ELF-1 (cell line): ENCODE measurements around the gene C19orf47.
A peak's percentile ranks its signal among the peaks of the same experiment; 100 is the strongest.
"Not testable (repeated sequence)": the region's sequence is repeated elsewhere in the genome, so short reads cannot be mapped to it uniquely, and the experiment has no call there.

Experiments used
- DNase-seq: peaks from one replicate; pipeline ENCODE4 v3.0.0-alpha.2; 2016; ENCODE audit warnings: low read depth, low spot score

The C19orf47 gene

DNA sequence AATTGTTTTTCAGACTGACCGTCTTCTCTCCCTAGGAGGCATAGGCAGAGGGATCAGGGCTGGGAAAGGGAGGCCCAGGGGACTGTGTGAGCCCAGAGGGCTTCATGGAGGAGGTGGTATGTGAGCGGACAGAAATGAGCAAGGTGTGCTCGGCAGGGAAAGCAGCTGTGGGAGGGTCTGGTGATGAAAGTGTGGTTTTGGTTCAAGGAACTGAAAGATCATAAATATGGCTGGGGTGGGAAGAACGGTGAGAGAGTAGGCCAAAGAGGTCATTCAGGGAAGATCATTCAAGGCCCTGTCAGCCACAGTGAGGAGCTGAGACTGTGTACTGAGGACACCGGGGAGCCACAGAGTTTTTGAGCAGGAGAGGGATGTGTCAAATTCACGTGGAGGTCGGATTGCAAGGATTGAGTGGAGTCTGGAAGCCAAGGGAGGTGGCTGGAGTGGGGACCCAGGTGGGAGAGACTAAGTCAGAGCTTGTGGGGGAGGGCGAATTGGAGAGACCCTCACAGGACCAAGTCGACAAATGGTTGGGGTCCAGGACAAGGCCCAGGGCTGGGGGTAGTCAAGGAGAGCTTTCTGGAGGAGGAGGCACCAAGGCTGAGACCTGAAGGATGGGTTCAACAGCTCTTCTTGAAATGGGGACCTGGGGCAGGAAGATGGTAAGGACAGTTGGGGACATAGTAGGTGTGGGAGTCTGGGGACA is 7.9 kb upstream of the C19orf47 start:
- no peak for DNase-seq

DNA sequence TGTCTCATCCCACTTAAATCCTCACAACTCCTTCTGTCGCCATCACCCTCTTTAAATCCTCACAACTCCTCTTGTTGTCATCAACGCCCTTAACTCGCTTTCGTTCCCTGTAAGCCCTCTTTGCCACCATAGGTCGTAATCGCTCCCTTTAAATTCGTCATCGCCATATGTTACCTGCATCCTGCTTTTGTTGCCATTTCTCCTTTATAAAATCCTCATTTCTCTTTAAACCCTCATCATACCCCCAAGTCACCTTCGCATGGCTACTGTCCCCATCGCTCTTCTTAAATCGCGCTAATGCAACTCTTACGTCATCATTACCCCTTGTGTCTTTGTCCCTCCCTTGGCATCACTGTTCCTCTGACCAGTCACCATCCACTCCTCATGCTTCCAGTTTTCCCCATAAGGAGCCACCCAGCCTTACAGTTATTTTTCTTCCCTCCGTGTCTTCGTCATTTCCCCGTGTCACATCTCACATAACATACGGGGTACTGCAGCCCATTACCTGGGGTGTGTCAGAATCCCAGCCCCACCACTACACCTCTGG is 837 bp upstream of the C19orf47 start:
- DNase-seq = peak; percentile 43

DNA sequence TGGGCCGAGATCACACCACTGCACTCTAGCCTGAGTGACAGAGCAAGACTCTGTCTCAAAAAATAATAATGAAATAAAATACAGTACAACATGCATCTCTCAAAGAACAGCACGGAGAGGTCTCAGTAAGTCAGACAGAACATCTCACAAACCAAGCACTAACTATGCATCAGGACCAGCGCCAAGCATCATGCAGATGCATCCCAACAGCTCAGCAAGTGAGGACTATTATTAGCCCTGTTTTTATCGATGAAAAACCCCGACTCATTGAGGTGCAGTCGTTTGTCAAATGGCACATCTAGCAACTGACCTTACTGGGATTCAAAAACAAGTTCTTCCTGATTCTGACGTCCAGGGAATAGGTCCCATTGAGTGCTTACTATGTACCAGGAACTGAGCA is 3.8 kb downstream of the C19orf47 start:
- no peak for DNase-seq

GRCh38 chr19:40342644-40343311 is 5.4 kb downstream of the C19orf47 start:
- DNase-seq = no peak

- DNase-seq = peak; percentile 52
Observed at GRCh38 chr19:40341601-40342482, 6.4 kb downstream of the C19orf47 start.

DNA sequence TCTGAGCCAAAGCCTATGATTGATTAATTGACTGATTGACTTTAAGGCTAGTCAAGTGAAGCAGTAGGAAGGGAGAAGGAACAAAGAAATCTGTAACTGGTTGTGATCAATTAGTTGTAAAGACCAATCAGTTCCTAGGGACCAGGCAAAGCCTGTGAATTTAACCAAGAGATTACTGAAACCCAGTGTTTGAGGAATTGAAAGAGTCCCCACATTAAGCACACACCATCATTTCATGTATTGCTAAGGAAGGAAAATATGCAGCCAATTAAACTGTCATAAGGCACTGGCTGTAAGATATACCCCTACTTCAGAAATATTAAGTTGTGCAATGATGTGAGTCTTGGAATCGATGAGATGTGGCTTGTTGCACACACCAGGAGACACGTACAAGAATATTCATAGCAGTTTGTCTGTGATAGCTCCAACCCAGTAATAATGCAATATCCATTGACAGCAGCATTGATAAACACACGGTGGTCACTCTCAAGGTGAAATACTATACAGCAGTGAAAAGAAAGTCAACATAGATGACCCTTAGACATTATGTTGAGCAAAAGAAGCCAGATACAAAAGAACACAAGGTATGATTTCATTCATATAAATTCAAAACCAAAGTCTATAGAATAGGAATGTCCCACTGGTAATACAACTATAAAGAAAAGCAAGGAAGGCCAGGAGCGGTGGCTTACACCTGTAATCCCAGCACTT is 9.0 kb downstream of the C19orf47 start:
- DNase-seq = no peak

- no peak for DNase-seq
Observed at GRCh38 chr19:40337594-40337993, 10.6 kb downstream of the C19orf47 start.

DNA sequence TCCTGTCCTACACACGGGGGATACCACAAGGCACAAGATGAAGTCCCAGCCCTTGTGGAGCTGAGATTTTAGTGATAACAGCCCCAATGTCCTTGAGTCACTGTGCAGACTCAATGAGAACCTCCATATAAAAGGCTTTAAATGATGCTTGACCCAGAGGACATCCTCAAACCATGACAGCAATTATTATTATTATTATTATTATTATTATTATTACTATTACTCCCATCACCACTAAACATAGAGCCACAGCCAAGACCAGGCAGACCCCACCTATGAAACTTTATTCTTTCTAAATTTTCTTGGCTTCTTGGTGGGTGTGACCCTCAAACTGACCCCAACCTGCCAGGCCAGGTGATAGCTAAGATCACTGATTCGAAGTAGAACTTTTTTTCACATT is 11.1 kb downstream of the C19orf47 start:
- DNase-seq = no peak

DNA sequence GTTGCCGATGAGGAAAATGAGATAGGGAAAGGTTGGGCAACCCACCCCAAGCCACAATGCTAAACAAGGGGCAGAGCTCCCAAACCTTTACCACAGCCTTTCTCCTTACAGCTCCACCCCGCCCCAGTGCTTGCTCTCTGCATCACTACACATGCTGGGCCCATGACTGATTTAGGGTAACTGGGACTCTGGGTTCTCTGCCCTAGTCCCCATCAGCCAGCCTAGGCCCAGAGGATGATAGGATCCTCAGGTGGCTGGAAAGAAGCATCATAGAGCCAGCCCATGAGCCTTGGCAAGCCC is 11.6 kb downstream of the C19orf47 start:
- no peak for DNase-seq

GRCh38 chr19:40335855-40336600 is 12.2 kb downstream of the C19orf47 start:
- no peak for DNase-seq

DNA sequence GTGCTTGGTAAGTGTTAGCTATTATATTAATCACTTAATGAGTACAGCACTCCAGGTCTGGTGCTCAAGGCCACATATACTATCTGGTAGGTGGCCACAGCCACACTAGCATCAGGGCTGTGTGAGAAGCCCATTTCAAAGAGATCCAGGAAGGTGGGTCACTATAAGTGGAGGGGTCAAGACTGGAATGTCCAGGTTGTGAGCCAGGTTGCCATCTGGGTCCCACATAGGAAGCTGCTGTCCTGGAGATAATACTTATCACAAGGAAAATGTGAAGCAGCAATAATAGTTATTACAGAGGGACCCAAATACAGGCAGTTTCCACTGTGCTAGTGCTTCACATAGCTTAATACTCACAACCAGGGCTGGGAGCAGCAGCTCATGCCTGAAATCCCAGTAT is 13.1 kb downstream of the C19orf47 start:
- no peak for DNase-seq

GRCh38 chr19:40333083-40333482 is 15.1 kb downstream of the C19orf47 start:
- not testable (repeated sequence) for DNase-seq

DNA sequence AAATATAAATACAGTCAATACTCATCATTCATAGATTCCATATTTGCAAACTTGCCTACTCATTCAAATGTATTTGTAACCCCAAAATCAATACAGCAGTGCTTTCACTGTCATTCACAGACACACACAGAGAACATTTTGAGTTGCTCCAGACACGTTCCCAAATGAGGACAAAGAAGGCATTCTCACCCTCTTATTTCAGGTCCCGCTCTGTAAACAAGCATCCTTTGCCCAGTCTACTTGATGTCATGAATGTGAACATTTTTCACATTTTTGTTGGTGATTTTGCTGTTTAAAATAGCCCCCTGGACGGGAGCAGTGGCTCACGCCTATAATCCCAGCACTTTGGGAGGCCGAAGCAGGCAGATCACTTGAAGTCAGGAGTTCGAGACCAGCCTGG is 15.5 kb downstream of the C19orf47 start:
- DNase-seq = no peak

- DNase-seq = peak; percentile 31
Observed at GRCh38 chr19:40331052-40331451, 17.1 kb downstream of the C19orf47 start.

GRCh38 chr19:40326201-40326600 is 22.0 kb downstream of the C19orf47 start:
- DNase-seq = no peak

GRCh38 chr19:40323705-40324104 is 24.5 kb downstream of the C19orf47 start:
- peak; percentile 16 for DNase-seq

GRCh38 chr19:40322951-40323615 is 25.1 kb downstream of the C19orf47 start:
- no peak for DNase-seq

DNA sequence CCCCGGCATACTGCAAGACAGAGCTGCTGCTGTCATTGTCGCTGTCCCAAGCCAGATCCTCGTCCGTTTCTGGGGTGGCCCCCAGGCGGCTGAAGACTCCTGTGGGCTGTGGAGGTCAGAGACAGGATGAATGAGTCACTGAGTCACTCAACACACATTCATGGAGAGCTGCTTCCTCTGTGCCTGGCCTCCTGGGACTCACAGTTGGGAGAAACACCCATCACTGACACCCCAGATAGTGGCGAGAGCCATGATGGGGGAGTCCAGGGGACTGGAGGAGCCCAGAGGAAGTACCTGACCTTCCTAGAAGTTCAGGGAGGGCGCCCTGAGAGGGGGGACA is 26.0 kb downstream of the C19orf47 start:
- no peak for DNase-seq

DNA sequence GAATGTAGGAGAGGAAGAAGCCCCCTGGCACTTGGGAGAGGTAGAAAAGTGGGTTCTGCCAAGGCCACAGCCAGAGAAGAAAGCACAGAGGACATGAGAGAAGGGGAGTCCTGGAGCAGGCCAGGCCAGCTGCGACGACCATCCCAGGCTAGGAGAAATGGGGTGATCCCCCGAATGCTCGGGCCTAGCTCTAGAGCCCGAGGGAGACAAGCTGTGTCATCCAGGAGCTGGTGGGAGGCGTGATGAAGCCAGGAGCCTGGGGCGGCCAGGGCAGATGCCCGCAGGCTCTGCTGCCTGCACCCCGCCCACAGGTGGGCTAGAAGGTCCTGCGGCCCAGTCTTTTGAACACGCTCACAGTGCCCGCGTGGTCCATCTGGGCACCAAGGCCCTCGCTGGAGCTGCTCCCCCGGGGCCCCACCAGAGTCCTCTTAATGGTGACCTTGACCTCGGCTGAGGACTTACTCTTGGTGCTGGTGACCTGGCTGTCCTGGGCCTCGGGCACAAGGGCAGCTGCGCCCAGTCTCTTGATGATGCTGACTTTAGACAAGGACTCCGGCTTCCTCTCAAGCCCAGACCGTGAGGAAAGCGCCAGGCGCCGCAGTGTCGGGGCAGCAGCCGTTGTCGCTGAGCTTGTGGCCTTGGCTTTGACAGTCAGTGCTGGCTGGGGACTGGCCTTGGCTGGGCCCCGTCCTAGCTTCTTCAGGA is 26.5 kb downstream of the C19orf47 start:
- DNase-seq = no peak

GRCh38 chr19:40321076-40321475 is 27.1 kb downstream of the C19orf47 start:
- no peak for DNase-seq
